OCI-LY1 (cell line): ENCODE data around the gene CIB2.

Experiments
- H2AFZ ChIP-seq: fragments of 200-600 bp; sonication (generic), shearing (Covaris generic); 2 replicates; pipeline ENCODE4 v1.6.0; 2014; ENCODE audit warnings: antibody characterized with exemption, mild to moderate bottlenecking, low read length
- H3F3A ChIP-seq: fragments of 200-600 bp; sonication (generic), shearing (Covaris generic); 2 replicates; pipeline ENCODE4 v1.6.0; 2014; ENCODE audit warnings: mild to moderate bottlenecking, antibody characterized with exemption, low read length, moderate library complexity; ENCODE audit not compliant: insufficient read depth
- H3K27ac ChIP-seq: fragments of 200-600 bp; sonication (generic); 2 replicates; pipeline ENCODE4 v1.5.1; 2014; ENCODE audit warnings: low read length, mixed run types, mild to moderate bottlenecking, low read depth; ENCODE audit not compliant: poor library complexity, severe bottlenecking
- H3K27me3 ChIP-seq: fragments of 200-600 bp; sonication (generic); 2 replicates; pipeline ENCODE4 v1.6.0; 2014; ENCODE audit warnings: antibody characterized with exemption, mild to moderate bottlenecking, low read length, moderate library complexity; ENCODE audit not compliant: insufficient read depth
- H3K36me3 ChIP-seq: fragments of 200-600 bp; sonication (generic); 2 replicates; pipeline ENCODE4 v1.6.1; 2014; ENCODE audit warnings: mild to moderate bottlenecking, antibody characterized with exemption, low read length, moderate library complexity, mixed read lengths; ENCODE audit not compliant: insufficient read depth
- H3K4me1 ChIP-seq: fragments of 200-600 bp; sonication (generic); 2 replicates; pipeline ENCODE4 v1.5.1; 2014; ENCODE audit warnings: mild to moderate bottlenecking, low read length, moderate library complexity; ENCODE audit not compliant: insufficient read depth, severe bottlenecking
- H3K4me2 ChIP-seq: fragments of 200-600 bp; sonication (generic), shearing (Covaris generic); 2 replicates; pipeline ENCODE4 v1.6.1; 2014; ENCODE audit warnings: low read length
- H3K4me3 ChIP-seq: fragments of 200-600 bp; sonication (generic); 2 replicates; pipeline ENCODE4 v1.5.1; 2014; ENCODE audit warnings: low read length, low read depth, mild to moderate bottlenecking, mixed read lengths; ENCODE audit not compliant: poor library complexity, severe bottlenecking
- H3K79me2 ChIP-seq: fragments of 200-600 bp; shearing (Covaris generic); 2 replicates; pipeline ENCODE4 v1.6.1; 2016; ENCODE audit warnings: mixed run types, low read length, mixed read lengths; ENCODE audit not compliant: insufficient read depth
- H3K9ac ChIP-seq: fragments of 200-600 bp; sonication (generic), shearing (Covaris generic); 2 replicates; pipeline ENCODE4 v1.6.1; 2014; ENCODE audit warnings: mild to moderate bottlenecking, low read length, mixed read lengths
- H3K9me2 ChIP-seq: fragments of 200-600 bp; sonication (generic), shearing (Covaris generic); 2 replicates; pipeline ENCODE4 v1.6.1; 2014; ENCODE audit warnings: low read depth, mild to moderate bottlenecking, low read length, mixed read lengths
- H3K9me3 ChIP-seq: fragments of 200-600 bp; shearing (Covaris generic); 2 replicates; pipeline ENCODE4 v1.6.1; 2014; ENCODE audit warnings: low read length, mixed read lengths
- H4K20me1 ChIP-seq: fragments of 200-600 bp; sonication (generic), shearing (Covaris generic); 2 replicates; pipeline ENCODE4 v1.6.0; 2016; ENCODE audit warnings: mild to moderate bottlenecking, low read length; ENCODE audit not compliant: insufficient read depth
- EZH2 ChIP-seq: fragments of 200-600 bp; sonication (generic), shearing (Covaris generic); IDR thresholded peaks from 2 replicates; pipeline ENCODE4 v1.8.0; 2017; ENCODE audit warnings: borderline replicate concordance, mixed run types, mild to moderate bottlenecking, antibody characterized with exemption, low read length, moderate library complexity, mixed read lengths
- TF ChIP-seq, protein P1 (sequence below): fragments of 200-600 bp; sonication (generic), shearing (Covaris generic); IDR thresholded peaks from 2 replicates; pipeline ENCODE4 v1.5.1; 2017; ENCODE audit warnings: mild to moderate bottlenecking, antibody characterized with exemption, low read length, moderate library complexity, mixed read lengths

Gene CIB2

DNA sequence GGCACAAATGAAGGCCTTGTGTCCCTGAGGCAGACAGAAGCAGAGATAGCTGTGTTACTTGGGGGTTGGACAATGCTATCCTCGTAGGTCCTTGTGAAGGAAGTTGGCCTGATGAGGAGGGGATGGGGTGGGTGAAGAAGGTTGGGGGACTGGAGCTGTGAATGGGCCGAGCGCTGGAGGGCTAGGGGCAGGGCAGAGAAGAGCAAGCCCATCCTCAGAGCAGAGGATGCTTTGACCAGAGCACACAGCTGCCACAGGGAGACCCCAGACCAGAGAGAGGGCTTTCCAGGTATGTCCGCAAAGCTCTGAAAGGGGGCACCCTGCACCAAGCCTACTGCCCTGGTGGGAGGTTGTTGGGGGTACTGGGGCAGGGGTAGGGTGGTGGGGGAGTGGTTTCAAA lies 48.1 kb downstream of the CIB2 start:
- TF ChIP-seq EZH2: no peak
- TF ChIP-seq, protein P1, sequence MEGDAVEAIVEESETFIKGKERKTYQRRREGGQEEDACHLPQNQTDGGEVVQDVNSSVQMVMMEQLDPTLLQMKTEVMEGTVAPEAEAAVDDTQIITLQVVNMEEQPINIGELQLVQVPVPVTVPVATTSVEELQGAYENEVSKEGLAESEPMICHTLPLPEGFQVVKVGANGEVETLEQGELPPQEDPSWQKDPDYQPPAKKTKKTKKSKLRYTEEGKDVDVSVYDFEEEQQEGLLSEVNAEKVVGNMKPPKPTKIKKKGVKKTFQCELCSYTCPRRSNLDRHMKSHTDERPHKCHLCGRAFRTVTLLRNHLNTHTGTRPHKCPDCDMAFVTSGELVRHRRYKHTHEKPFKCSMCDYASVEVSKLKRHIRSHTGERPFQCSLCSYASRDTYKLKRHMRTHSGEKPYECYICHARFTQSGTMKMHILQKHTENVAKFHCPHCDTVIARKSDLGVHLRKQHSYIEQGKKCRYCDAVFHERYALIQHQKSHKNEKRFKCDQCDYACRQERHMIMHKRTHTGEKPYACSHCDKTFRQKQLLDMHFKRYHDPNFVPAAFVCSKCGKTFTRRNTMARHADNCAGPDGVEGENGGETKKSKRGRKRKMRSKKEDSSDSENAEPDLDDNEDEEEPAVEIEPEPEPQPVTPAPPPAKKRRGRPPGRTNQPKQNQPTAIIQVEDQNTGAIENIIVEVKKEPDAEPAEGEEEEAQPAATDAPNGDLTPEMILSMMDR: no peak
- no peak overlapping the region for H3K27ac ChIP-seq
- H3F3A ChIP-seq: no peaks in the 10 kb centered on the region
- no peaks in the 10 kb centered on the region for H4K20me1 ChIP-seq
- no peak overlapping the region for H3K9ac ChIP-seq
- peaks cover 14% of the 10 kb centered on the region for H3K4me1 ChIP-seq
- H2AFZ ChIP-seq: no peak overlapping the region
- no peaks in the 10 kb centered on the region for H3K36me3 ChIP-seq
- no peaks in the 10 kb centered on the region for H3K9me3 ChIP-seq
- H3K27me3 ChIP-seq: no peaks in the 10 kb centered on the region
- no peak overlapping the region for H3K4me2 ChIP-seq
- H3K4me3 ChIP-seq: no peak overlapping the region
- H3K79me2 ChIP-seq: no peaks in the 10 kb centered on the region
- H3K9me2 ChIP-seq: no peaks in the 10 kb centered on the region

DNA sequence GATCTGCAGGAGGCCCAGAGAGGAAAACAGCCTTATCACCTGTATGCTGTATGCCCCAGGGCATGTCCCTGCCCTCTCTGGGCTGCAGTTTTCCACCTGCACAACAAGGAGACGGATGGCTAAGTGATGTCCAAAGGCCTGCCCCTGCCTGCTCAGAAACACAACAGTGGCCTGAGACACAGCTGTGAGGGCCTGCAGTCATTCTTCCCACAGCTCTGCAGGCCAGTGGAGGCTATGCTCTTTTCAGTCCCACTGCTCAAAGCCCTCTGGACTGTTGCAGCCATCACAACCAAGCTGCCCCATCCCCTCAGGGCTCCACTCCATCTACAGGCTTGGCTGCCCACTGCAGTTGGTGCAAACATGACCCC lies 48.5 kb downstream of the CIB2 start:
- no peaks in the 10 kb centered on the region for H3K27me3 ChIP-seq
- no peak overlapping the region for H3K4me3 ChIP-seq
- peaks cover 18% of the 10 kb centered on the region for H3K4me1 ChIP-seq
- no peaks in the 10 kb centered on the region for H3K9me3 ChIP-seq
- no peaks in the 10 kb centered on the region for H3F3A ChIP-seq
- no peak overlapping the region for H3K4me2 ChIP-seq
- no peak overlapping the region for H2AFZ ChIP-seq
- H3K9me2 ChIP-seq: no peaks in the 10 kb centered on the region
- H4K20me1 ChIP-seq: no peaks in the 10 kb centered on the region
- no peaks in the 10 kb centered on the region for H3K79me2 ChIP-seq
- H3K9ac ChIP-seq: no peak overlapping the region
- no peak overlapping the region for H3K27ac ChIP-seq
- H3K36me3 ChIP-seq: no peaks in the 10 kb centered on the region
- TF ChIP-seq, protein P1: no peak
- no peak for TF ChIP-seq EZH2

DNA sequence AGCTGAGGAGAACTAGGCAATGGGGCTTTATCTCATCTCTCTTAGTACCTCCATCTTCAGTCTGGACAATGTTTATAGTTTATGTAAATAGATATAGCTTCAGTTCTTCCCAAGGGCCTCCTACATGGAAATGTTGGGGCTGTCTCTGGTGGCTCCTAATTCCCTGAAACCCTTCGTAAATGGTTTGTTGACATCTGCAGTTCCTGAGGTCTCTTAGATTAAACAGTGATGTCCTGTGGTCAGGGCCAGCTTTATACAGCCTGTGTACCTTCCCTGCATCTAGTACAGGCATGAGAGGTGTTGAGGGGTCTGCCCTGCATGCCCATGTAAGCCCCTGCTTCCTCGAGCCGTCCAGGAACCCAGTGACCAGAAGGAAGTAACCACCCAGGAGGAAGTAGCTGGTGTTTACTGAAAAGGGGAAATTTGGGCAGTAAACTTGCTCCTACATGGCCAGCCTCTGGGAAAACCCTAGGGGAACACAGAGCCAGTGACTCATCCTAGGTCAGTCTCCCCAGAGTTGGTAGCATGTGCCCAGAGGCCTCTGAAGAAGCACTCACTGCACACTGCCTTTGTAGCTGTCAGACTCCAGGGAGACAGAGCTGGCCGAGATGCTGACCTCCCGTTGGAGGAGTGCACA lies 49.0 kb downstream of the CIB2 start:
- Histone ChIP-seq H3K27ac (no peak overlapping the region), H4K20me1 (no peaks in the 10 kb centered on the region), H3K79me2 (0 out of 2 replicates have a peak, but pooled peaks cover under 1% of the 10 kb centered on the region), H3K9me2 (no peaks in the 10 kb centered on the region), H3K4me1 (peaks cover 20% of the 10 kb centered on the region), H3K9me3 (no peaks in the 10 kb centered on the region), H3K4me3 (no peak overlapping the region), H3K27me3 (no peaks in the 10 kb centered on the region), H3F3A (no peaks in the 10 kb centered on the region), H3K4me2 (no peak overlapping the region), H3K9ac (no peak overlapping the region), H3K36me3 (no peaks in the 10 kb centered on the region), H2AFZ (no peak overlapping the region)
- TF ChIP-seq, protein P1: no peak
- no peak for TF ChIP-seq EZH2
